ENCODE results near the gene IGF1R. TPM values are rescaled to one million over a fixed set of nuclear protein-coding genes. Genes with fewer than 3 reads are reported as not detected.

IGF1R gene
- total and polyA plus RNA-seq, 2 of the 8 experiments (the other 6 are each of a cell fraction or from before 2014, with no cell fraction given), result 32.9 to 109 TPM

DNA sequence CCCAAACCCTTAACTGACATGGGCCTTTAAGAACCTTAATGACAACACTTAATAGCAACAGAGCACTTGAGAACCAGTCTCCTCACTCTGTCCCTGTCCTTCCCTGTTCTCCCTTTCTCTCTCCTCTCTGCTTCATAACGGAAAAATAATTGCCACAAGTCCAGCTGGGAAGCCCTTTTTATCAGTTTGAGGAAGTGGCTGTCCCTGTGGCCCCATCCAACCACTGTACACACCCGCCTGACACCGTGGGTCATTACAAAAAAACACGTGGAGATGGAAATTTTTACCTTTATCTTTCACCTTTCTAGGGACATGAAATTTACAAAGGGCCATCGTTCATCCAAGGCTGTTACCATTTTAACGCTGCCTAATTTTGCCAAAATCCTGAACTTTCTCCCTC is 309.3 kb downstream of the IGF1R start (continued):
- no peak for TF ChIP-seq RNF2 (IDR thresholded peaks at IDR 0.05; ENCODE audit: borderline replicate concordance, low read depth, low read length, missing control alignments, poor library complexity, severe bottlenecking)
- TF ChIP-seq CHD7 (IDR thresholded peaks at IDR 0.05; ENCODE audit: insufficient replicate concordance, low read length), result no peak
- no peak for TF ChIP-seq TAF1 (IDR thresholded peaks at IDR 0.05; ENCODE audit: low read depth, low read length)
- no peak for TF ChIP-seq SRF (IDR thresholded peaks at IDR 0.05; ENCODE audit: low read depth, low read length)
